Right renal cortex interstitium (tissue), 3 donors: Measurements from ENCODE around the gene MLXIPL. TPM values are rescaled to one million over a fixed set of nuclear protein-coding genes. Genes with fewer than 3 reads are reported as not detected.
"Not testable (repeated sequence)": the region's sequence is repeated elsewhere in the genome, so short reads cannot be mapped to it uniquely, and the experiment has no call there.

Experiments
- DNase-seq, 3 donors: peaks; one replicate each; pipeline ENCODE4 v3.0.0-alpha.2; 2013; ENCODE audit warnings: low read depth in 3 of 3, low spot score in 2 of 3
- polyA plus RNA-seq, 3 donors: library from polyadenylated mRNA; unstranded; fragments of 120-200 nt; gene quantifications; one replicate each; pipeline ENCODE4 v1.2.1, GENCODE V29; 2013; ENCODE audit not compliant: insufficient read length in 3 of 3

MLXIPL gene
- polyA plus RNA-seq, 3 donors: 1.5 to 3.4 (median 2.9) TPM

DNA sequence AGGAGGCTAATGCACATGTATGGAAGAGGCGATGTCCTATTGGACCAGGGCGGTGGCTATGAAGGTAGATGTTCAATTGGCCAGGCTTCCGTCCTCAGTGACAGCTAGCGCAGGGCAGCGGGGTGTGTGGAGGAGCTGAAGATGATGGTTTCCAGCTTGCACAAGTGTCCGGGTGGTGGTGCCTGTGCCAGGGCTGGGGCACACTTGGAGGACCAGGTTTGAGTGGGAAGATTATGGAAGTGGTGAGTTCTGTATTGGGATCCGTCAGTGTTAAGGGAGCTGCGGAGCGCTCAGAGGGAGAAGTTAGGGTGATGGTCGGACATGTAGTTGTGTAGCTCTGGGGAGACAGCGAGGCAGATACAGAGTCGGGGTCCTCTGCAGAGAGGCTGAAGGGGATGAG, 37.4 kb downstream of the MLXIPL start:
- no peak for DNase-seq

DNA sequence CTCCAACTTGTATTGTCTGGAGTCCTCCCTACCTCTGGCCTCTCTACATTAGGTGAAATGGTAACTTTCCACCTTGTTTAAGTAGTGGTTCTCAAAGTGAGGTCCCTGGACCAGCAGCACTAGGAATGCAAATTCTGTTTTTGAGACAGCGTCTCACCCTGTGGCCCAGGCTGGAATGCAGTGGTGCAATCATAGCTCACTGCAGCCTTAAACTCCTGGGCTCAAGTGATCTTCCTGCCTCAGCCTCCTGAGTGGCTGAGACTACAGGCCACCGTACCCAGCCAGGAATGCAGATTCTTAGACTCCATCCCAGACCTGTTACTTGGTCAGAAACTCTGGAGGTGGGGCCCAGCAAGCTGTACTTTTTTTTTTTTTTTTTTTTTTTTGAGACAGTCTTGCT, 39.1 kb downstream of the MLXIPL start:
- no peak for DNase-seq

- DNase-seq: no peak
These were observed 41.6 kb downstream of the MLXIPL start for GRCh38 chr7:73582664-73583202.

- not testable (repeated sequence) for DNase-seq
These were observed 43.3 kb downstream of the MLXIPL start for GRCh38 chr7:73581006-73581405.

DNA sequence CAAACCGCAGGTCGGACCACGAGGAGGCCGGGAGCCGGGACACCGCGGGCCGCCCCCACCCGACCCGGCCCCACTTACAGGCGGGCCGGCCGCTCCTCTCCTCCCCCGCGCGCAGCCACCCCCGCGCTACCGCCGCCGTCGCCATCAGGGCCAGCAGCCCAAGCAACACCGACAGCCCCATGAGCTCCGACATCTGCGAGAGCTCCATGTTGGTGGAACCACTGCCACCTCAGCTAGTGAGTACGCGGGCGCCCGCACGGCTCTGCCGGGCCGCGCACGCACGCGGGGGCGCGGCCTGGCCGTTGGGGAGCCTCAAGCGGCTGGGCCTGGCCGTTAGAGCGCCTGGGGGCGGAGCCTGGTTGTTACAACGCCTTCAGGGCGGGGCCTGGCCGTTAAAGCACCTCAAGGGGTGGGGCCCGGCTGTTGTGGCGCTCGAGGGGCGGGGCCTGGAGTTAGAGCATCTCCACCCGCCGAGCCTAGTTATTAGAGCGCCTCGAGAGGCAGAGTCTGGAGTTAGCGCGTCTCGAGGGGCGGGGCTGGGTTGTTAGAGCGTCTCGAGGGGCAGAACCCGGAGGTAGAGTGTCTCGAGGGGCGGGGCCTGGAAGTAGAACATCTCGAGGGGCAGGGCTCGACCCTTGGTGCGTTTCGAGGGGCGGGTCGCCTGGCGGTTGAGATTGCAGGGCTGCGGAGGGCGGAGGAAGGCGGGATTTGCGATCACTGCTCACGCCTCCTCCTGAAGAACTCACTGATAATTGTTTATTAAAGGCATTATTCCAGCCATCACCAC, 45.8 kb downstream of the MLXIPL start, which contains the start of gene TBL2:
TBL2 (minus strand) TSS at position 238 of the 787 bp plus-strand sequence; CDS start at position 208, 30 bp downstream.
- DNase-seq: peak; percentile 90 to 97 (median 92)

DNA sequence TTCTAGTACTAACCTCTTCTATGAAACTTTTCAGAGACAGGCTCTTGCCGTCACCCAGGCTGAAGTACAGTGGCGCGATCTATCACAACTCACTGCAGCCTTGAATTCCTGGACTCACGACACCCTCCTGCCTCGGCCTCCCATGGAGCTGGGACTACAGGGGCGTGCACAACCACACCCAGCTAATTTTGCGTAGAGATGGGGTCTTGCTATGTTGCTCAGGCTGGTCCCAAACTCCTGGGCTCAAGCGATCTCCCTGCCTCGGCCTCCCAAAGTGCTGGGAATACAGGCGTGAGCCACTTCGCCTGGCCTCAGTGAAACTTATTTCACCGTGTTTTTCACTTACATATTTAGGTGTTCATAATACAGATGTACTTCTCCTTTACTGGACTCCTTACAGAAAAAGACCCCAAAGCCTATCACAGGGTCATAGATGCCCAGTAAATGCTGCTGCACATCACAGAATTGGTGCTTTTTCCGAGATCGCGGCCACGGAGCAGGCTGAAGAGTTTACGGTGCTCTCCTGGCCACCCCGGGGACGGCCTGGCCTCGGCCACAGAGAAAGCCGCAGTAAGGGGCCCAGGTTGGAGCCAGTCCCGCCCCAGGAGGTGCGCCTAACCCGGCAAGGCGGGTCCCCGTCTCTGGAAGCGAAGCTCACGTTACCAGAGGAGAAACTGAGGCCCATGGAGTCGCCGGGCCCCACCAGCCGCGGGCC, 46.5 kb downstream of the MLXIPL start:
- no peak for DNase-seq

GRCh38 chr7:73573791-73574190, 50.5 kb downstream of the MLXIPL start:
- DNase-seq: no peak

GRCh38 chr7:73573276-73573675, 51.0 kb downstream of the MLXIPL start:
- DNase-seq: no peak

- no peak for DNase-seq
These were observed 51.5 kb downstream of the MLXIPL start for GRCh38 chr7:73572767-73573186.

GRCh38 chr7:73570977-73571376, 53.3 kb downstream of the MLXIPL start:
- DNase-seq: no peak

GRCh38 chr7:73570521-73570920, 53.8 kb downstream of the MLXIPL start:
- DNase-seq: no peak

DNA sequence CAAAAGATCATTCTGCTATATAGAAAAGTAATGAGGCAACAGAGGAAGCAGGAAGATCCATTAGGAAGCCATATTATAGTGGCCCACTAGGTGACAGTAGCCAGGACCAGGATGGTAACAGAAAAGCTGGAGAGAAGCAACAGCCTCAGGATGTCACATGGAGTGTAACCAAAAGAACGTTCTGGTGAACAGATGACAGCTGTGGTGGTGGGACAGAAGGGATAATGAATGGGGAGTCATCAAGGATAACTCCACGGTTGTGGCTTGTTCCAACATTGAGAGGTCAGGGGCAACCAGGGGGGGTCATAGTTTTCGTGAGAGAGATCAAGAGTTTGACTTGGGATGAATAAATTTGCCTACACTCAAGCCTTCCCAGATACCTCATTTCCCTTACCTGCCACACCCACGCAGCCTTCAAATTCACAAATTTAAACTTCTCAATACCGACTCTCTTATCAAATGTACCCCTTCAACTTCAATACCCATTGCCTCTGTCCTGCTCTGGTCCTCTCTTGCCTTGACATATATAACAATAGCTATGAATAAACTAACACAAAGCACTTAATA, 55.2 kb downstream of the MLXIPL start:
- no peak for DNase-seq

DNA sequence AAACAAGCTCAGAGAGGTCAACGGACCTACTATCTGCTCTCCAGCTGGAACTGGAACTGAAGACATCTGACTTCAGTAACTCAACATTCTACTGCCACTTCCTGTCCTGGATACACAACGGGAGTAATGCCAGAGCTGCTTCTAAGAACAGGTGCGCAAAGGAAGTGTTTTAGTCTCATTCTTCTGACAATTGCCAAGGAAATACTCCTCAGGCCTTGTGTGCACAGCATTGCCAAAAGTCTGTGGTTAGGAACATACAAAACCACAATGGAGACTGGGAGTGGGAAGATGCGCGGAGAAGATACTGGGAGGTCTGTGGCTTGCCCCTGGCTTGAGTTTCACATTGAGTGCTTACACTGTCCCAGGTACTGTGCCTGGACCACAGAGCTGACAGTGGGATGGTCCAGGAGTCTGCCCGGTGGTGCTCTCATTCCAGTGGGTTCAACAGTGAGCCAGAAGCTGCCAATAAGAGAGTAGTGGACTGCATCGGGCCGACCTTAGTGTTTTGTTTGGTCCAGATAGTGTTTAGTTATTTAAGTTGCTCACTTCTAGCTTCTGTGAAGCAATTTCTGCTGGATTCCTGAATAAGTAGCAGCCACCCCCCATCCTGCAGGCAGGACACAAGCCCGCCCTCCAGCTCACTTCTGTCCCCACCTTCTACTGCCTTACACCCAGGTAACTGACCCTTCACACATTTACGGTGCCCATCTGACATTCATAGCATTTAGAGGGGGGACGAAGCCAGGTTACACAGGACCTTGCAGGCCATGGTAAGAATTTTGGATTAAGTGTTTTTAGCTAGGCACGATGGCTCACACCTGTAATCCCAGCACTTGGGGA, 56.3 kb downstream of the MLXIPL start:
- DNase-seq: no peak

DNA sequence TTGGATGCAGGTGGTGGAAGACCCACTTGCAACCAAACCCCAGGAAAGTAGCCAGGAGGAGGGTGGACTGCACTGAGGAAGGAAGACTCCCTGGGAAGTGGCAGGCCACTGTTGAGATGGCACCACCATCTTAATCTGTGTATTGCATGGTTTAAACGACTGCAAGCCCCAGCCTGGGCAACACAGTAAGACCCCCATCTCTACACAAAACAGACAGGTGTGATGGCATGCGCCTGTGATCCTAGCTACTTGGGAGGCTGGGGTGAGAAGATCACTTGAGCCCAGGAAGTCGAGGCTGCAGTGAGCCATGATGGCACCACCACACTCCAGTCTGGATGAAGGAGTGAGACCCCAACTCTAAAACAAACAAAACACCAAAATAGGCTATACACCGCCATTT, 57.2 kb downstream of the MLXIPL start:
- no peak for DNase-seq

DNA sequence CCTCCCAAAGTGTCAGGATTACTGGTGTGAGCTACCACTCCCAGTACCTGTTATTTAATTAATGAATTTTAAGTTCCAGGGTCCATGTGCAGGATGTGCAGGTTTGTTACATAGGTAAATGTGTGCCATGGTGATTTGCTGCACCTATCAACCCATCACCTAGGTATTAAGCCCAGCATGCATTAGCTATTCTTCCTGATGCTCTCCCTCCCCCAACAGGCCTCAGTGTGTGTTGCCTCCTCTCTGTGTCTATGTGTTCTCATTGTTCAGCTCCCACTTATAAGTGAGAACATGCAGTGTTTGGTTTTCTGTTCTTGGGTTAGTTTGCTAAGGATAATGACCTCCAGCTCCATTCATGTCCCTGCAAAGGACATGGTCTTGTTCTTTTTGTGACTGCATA, 57.9 kb downstream of the MLXIPL start:
- not testable (repeated sequence) for DNase-seq

- DNase-seq: no peak
These were observed 58.5 kb downstream of the MLXIPL start for GRCh38 chr7:73565675-73566340.

- DNase-seq: no peak
These were observed 64.0 kb downstream of the MLXIPL start for GRCh38 chr7:73560109-73560835.

DNA sequence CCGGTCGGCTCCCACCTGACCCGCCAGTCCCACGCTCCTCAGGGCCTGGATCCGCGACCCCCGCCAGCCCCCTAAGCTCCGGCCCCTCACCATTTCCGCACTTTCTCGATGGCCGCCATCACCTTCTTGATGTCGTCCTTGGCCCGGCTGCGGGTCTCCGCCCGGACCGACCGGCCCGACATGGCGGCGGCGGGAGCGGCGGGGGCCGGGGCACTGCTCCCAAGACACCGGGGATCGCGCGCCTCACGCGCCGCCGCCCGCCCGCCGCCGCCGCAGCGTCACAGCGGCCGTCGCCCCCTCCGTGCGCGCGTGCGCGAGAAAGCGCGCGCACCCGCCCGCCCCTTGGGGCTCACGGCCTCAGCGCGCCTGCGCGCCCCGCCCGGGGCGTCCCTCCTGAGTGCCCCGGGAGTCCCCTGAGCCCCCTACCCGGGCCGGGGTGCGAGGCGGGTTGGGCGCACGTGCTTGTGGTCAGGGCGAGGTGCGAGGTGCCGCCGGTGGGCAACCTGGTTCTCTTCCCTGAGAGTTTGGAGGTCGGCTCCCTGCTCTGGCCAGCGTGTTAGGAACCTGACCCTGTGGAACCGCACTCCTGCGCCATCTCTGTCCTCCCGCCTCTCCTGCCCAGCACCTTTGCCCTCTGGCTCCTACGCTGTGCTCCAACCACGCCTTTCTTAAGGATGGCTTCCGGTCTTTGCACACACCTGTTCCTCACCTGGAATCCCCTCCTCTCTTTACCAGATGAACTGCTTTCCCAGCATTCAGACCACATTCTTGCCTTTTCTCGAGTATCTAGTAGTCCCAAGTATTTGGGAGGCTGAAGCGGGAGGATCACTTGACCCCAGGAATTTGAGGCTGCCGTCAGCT, 66.7 kb downstream of the MLXIPL start, which contains the start of gene BCL7B:
BCL7B (minus strand) TSS at position 294 of the 861 bp plus-strand sequence; CDS start at position 182, 112 bp downstream.
- peak in 2 of 3 donors; percentile 48 to 55 for DNase-seq
